B cell (primary cell): Measurements from ENCODE around the gene KCNT2. TPM values are rescaled to one million over a fixed set of nuclear protein-coding genes. Genes with fewer than 3 reads are reported as not detected.

Source experiments
- ATAC-seq: fragments of 200-7000 bp; cut with Tn5 transposase; one replicate; pipeline ENCODE4 v1.10.0; 2021; ENCODE audit warnings: low read depth, mild to moderate bottlenecking, moderate number of reproducible peaks, moderate library complexity
- CTCF ChIA-PET: fragments of 350-600 bp; sonication (Branson Sonifier 250); formaldehyde crosslinking; loops from one replicate; lab custom pipeline; 2021; ENCODE audit warnings: antibody characterized with exemption, inconsistent platforms; lab: Charles Lee
- POLR2A ChIA-PET: fragments of 350-600 bp; sonication (Branson Sonifier 250); formaldehyde crosslinking; loops from one replicate; lab custom pipeline; 2021; ENCODE audit warnings: antibody characterized with exemption; lab: Charles Lee
- DNase-seq: peaks from one replicate; pipeline ENCODE4 v3.0.0; 2013
- H2AFZ ChIP-seq: 2 replicates; pipeline ENCODE4 v1.6.1; 2012; ENCODE audit warnings: mild to moderate bottlenecking, low read depth, low read length; ENCODE audit not compliant: insufficient read depth, poor library complexity, severe bottlenecking
- H3K27ac ChIP-seq, 2 donors: 1 replicate in 1 of 2; 2 replicates in 1 of 2; pipeline ENCODE4 v1.5.1; 2012 to 2013; ENCODE audit warnings: low read length in 2 of 2, mild to moderate bottlenecking in 2 of 2, moderate library complexity in 1 of 2
- H3K27me3 ChIP-seq, 4 experiments: fragments of 200-600 bp in 1 of 4; sonication (generic) in 1 of 4; replicated peaks in 1 of 4; 1 replicate in 2 of 4; 2 replicates in 2 of 4; pipeline versions ENCODE4 v1.6.1 to v1.7.0; 2013 to 2016; ENCODE audit warnings: low read length in 3 of 4, mild to moderate bottlenecking in 2 of 4, mixed read lengths in 1 of 4, moderate library complexity in 1 of 4; ENCODE audit not compliant: insufficient read depth in 4 of 4, control insufficient read depth in 3 of 4; ENCODE audit errors: control extremely low read depth in 1 of 4
- H3K36me3 ChIP-seq, 2 experiments: replicated peaks in 1 of 2; 1 replicate in 1 of 2; 2 replicates in 1 of 2; pipeline versions ENCODE4 v1.6.1 to v1.7.1; 2013; ENCODE audit warnings: low read length in 1 of 2; ENCODE audit not compliant: insufficient read depth in 2 of 2, control insufficient read depth in 1 of 2; ENCODE audit errors: control extremely low read depth in 1 of 2, extremely low read depth in 1 of 2
- H3K4me1 ChIP-seq, 2 donors: fragments of 200-600 bp in 1 of 2; sonication (generic) in 1 of 2; 1 replicate in 1 of 2; 2 replicates in 1 of 2; pipeline versions ENCODE4 v1.5.1 to v1.6.1; 2013 to 2017; ENCODE audit warnings: low read length in 2 of 2; ENCODE audit not compliant: control insufficient read depth in 2 of 2, insufficient read depth in 2 of 2
- H3K4me2 ChIP-seq: replicated peaks from 2 replicates; pipeline ENCODE3; 2012; ENCODE audit warnings: mild to moderate bottlenecking, low read depth, low read length; ENCODE audit not compliant: poor library complexity, severe bottlenecking
- H3K4me3 ChIP-seq, 5 experiments: fragments of 200-600 bp in 1 of 5; sonication (generic) in 1 of 5; 1 replicate in 3 of 5; 2 replicates in 2 of 5; pipeline versions ENCODE4 v1.5.1 to v1.7.0; 2011 to 2016; ENCODE audit warnings: low read length in 4 of 5, mild to moderate bottlenecking in 4 of 5, low read depth in 2 of 5, control low read depth in 1 of 5, moderate library complexity in 1 of 5; ENCODE audit not compliant: insufficient read depth in 1 of 5; ENCODE audit errors: control extremely low read depth in 1 of 5, extremely low read depth in 1 of 5
- H3K79me2 ChIP-seq: fragments of 200-600 bp; sonication (generic); one replicate; pipeline ENCODE4 v1.6.0; 2016; ENCODE audit warnings: low read length; ENCODE audit not compliant: control insufficient read depth, insufficient read depth
- H3K9ac ChIP-seq: fragments of 200-600 bp; sonication (generic); 2 replicates; pipeline ENCODE4 v1.6.1; 2017; ENCODE audit warnings: mild to moderate bottlenecking, low read length, moderate library complexity
- H3K9me3 ChIP-seq, 3 donors: one replicate each; pipeline versions ENCODE4 v1.6.1 to v1.7.1; 2013; ENCODE audit warnings: low read length in 2 of 3; ENCODE audit not compliant: control insufficient read depth in 2 of 3, insufficient read depth in 1 of 3; ENCODE audit errors: control extremely low read depth in 1 of 3
- H4K20me1 ChIP-seq: 2 replicates; pipeline ENCODE4 v1.6.0; 2012; ENCODE audit warnings: mild to moderate bottlenecking, low read length; ENCODE audit not compliant: insufficient read depth, control insufficient read depth, poor library complexity, severe bottlenecking
- H3K27ac Mint-ChIP-seq: one replicate; pipeline ENCODE4 v1.8.0; 2021; ENCODE audit warnings: mixed read lengths
- H3K27me3 Mint-ChIP-seq: one replicate; pipeline ENCODE4 v1.8.0; 2021; ENCODE audit warnings: mixed read lengths
- H3K4me1 Mint-ChIP-seq: one replicate; pipeline ENCODE4 v1.8.0; 2021; ENCODE audit warnings: mixed read lengths
- H3K4me3 Mint-ChIP-seq: one replicate; pipeline ENCODE4 v1.8.0; 2021; ENCODE audit warnings: mixed read lengths
- H3K9me3 Mint-ChIP-seq: one replicate; pipeline ENCODE4 v1.8.0; 2022; ENCODE audit warnings: mixed read lengths; ENCODE audit not compliant: insufficient read depth
- EZH2 ChIP-seq: IDR thresholded peaks from 2 replicates; pipeline ENCODE4 v1.6.1; 2012; ENCODE audit warnings: borderline replicate concordance, low read depth, mild to moderate bottlenecking, moderate library complexity, low read length; ENCODE audit not compliant: insufficient read depth, poor library complexity, severe bottlenecking
- WGBS: methylation state at CpG from one replicate; pipeline ENCODE4 v1.1.5; 2013; ENCODE audit warnings: missing lambda C conversion rate; ENCODE audit not compliant: insufficient coverage; 5-methylcytosine and 5-hydroxymethylcytosine counted together
- intact Hi-C: fragments of 100-400 bp; cut with micrococcal nuclease; formaldehyde crosslinking; loops from one replicate; pipeline ENCODE4 v1.10.0; 2022
- polyA plus RNA-seq: library from polyadenylated mRNA; depleted of rRNA; stranded (reverse); fragments of >200 nt; gene quantifications from 2 replicates; pipeline ENCODE4 v1.2.3, GENCODE V29; 2012
- total RNA-seq, 2 donors: library from RNA; stranded (reverse); fragments of 120-200 nt in 1 of 2; gene quantifications; 1 replicate in 1 of 2; 2 replicates in 1 of 2; pipeline versions ENCODE4 v1.2.3 to v1.2.4, GENCODE V29; 2013 to 2022
- TF ChIP-seq, protein P1 (sequence below): fragments of 200-600 bp; IDR thresholded peaks from one replicate; pipeline ENCODE4 v1.8.0; 2022; ENCODE audit warnings: antibody characterized with exemption, mild to moderate bottlenecking

The KCNT2 gene
- total and polyA plus RNA-seq, 2 donors (not counting 1 experiment from before 2014, with no cell fraction given) = not detected

- ATAC-seq = no peak
Measured at GRCh38 chr1:196502437-196502836, 105.8 kb downstream of the KCNT2 start.

GRCh38 chr1:196501760-196502428 is 106.3 kb downstream of the KCNT2 start:
- H3K9me3 ChIP-seq = peaks cover 0 to 3% (median 0%) of the 10 kb centered on the region in 3 donors
- ChIA-PET POLR2A (no interaction called here), CTCF (no interaction called here)
- intact Hi-C loops = no loop called here
- no peak overlapping the region for H2AFZ ChIP-seq
- Mint-ChIP-seq H3K27ac (no peak overlapping the region), H3K9me3 (peaks cover 2% of the 10 kb centered on the region), H3K27me3 (no peaks in the 10 kb centered on the region), H3K4me1 (no peaks in the 10 kb centered on the region), H3K4me3 (no peak overlapping the region)
- TF ChIP-seq, protein P1, sequence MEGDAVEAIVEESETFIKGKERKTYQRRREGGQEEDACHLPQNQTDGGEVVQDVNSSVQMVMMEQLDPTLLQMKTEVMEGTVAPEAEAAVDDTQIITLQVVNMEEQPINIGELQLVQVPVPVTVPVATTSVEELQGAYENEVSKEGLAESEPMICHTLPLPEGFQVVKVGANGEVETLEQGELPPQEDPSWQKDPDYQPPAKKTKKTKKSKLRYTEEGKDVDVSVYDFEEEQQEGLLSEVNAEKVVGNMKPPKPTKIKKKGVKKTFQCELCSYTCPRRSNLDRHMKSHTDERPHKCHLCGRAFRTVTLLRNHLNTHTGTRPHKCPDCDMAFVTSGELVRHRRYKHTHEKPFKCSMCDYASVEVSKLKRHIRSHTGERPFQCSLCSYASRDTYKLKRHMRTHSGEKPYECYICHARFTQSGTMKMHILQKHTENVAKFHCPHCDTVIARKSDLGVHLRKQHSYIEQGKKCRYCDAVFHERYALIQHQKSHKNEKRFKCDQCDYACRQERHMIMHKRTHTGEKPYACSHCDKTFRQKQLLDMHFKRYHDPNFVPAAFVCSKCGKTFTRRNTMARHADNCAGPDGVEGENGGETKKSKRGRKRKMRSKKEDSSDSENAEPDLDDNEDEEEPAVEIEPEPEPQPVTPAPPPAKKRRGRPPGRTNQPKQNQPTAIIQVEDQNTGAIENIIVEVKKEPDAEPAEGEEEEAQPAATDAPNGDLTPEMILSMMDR = no peak
- no peak for TF ChIP-seq EZH2
- H3K27me3 ChIP-seq = no peaks in the 10 kb centered on the region
- no peaks in the 10 kb centered on the region for H3K36me3 ChIP-seq
- H3K4me2 ChIP-seq = no peak overlapping the region
- no peak overlapping the region for H3K4me3 ChIP-seq
- H3K4me1 ChIP-seq = no peaks in the 10 kb centered on the region
- WGBS = 96% methylated on average over 7 of the region's 8 CpGs
- H3K27ac ChIP-seq = no peak overlapping the region
- H4K20me1 ChIP-seq = no peaks in the 10 kb centered on the region
- no peak for DNase-seq
- H3K9ac ChIP-seq = no peak overlapping the region
- ATAC-seq = no peak
- H3K79me2 ChIP-seq = no peaks in the 10 kb centered on the region

More at GRCh38 chr1:196502437-196502836, 105.8 kb downstream of the KCNT2 start:
- Histone ChIP-seq H3K27ac (no peak overlapping the region), H3K36me3 (no peaks in the 10 kb centered on the region), H3K79me2 (no peaks in the 10 kb centered on the region), H3K4me2 (no peak overlapping the region), H3K9me3 (peaks cover 0 to 3% (median 0%) of the 10 kb centered on the region in 3 donors), H3K9ac (no peak overlapping the region), H3K4me1 (no peaks in the 10 kb centered on the region), H3K27me3 (no peaks in the 10 kb centered on the region), H4K20me1 (no peaks in the 10 kb centered on the region), H3K4me3 (no peak overlapping the region), H2AFZ (no peak overlapping the region)
- intact Hi-C loops = no loop called here
- WGBS = no CpG with 5 or more reads among the region's 2 CpGs
- H3K4me1 Mint-ChIP-seq = no peaks in the 10 kb centered on the region
- POLR2A ChIA-PET = no interaction called here
- H3K27ac Mint-ChIP-seq = no peak overlapping the region
- peaks cover 2% of the 10 kb centered on the region for H3K9me3 Mint-ChIP-seq
- no peak overlapping the region for H3K4me3 Mint-ChIP-seq
- no peak for TF ChIP-seq EZH2
- TF ChIP-seq, protein P1 = no peak
- CTCF ChIA-PET = no interaction called here
- no peak for DNase-seq
- no peaks in the 10 kb centered on the region for H3K27me3 Mint-ChIP-seq
